ENCODE data around the gene CKAP2L.

CKAP2L gene

GRCh38 chr2:112800881-112801583 is 36.6 kb upstream of the CKAP2L start:
- no peaks in the 10 kb centered on the region for H3K36me3 ChIP-seq (ENCODE audit: insufficient read depth, low read length)
- H3K4me3 ChIP-seq (ENCODE audit: low read length, poor library complexity, severe bottlenecking), result no peak overlapping the region
- H3K4me2 ChIP-seq (ENCODE audit: low read depth, low read length, poor library complexity, severe bottlenecking), result no peak overlapping the region
- no peaks in the 10 kb centered on the region for H4K20me1 ChIP-seq (ENCODE audit: insufficient read depth, low read length, poor library complexity, severe bottlenecking)
- TF ChIP-seq EZH2phosphoT487 (IDR thresholded peaks at IDR 0.05; ENCODE audit: borderline replicate concordance), result no peak
- no peak for TF ChIP-seq CTCF (conservative IDR thresholded peaks at IDR 0.05; ENCODE audit: low read length)
- H3K9me2 ChIP-seq (replicated peaks; ENCODE audit: low read depth, low read length), result no peaks in the 10 kb centered on the region
- no peak overlapping the region for H2AFZ ChIP-seq (ENCODE audit: low read length)
- no peaks in the 10 kb centered on the region for H3K9me3 ChIP-seq (ENCODE audit: insufficient read depth, low read depth, low read length)
- no peaks in the 10 kb centered on the region for H3K27me3 ChIP-seq (ENCODE audit: insufficient read depth, low read length, poor library complexity, severe bottlenecking)
- no peaks in the 10 kb centered on the region for H3K4me1 ChIP-seq (ENCODE audit: insufficient read depth, low read length, poor library complexity, severe bottlenecking)
- H3F3A ChIP-seq (ENCODE audit: low read depth), result no peaks in the 10 kb centered on the region
- H3K79me2 ChIP-seq (ENCODE audit: insufficient read depth, low read length), result no peaks in the 10 kb centered on the region
- H3K9ac ChIP-seq (ENCODE audit: low read depth, low read length, poor library complexity, severe bottlenecking), result no peak overlapping the region

- H3K79me2 ChIP-seq (ENCODE audit: insufficient read depth, low read length), result no peaks in the 10 kb centered on the region
- no peaks in the 10 kb centered on the region for H3K27me3 ChIP-seq (ENCODE audit: insufficient read depth, low read length, poor library complexity, severe bottlenecking)
- H4K20me1 ChIP-seq (ENCODE audit: insufficient read depth, low read length, poor library complexity, severe bottlenecking), result no peaks in the 10 kb centered on the region
- no peaks in the 10 kb centered on the region for H3K36me3 ChIP-seq (ENCODE audit: insufficient read depth, low read length)
- H3K9ac ChIP-seq (ENCODE audit: low read depth, low read length, poor library complexity, severe bottlenecking), result no peak overlapping the region
- no peak overlapping the region for H3K4me2 ChIP-seq (ENCODE audit: low read depth, low read length, poor library complexity, severe bottlenecking)
- H3K4me1 ChIP-seq (ENCODE audit: insufficient read depth, low read length, poor library complexity, severe bottlenecking), result peaks cover under 1% of the 10 kb centered on the region
- no peaks in the 10 kb centered on the region for H3F3A ChIP-seq (ENCODE audit: low read depth)
- H2AFZ ChIP-seq (ENCODE audit: low read length), result no peak overlapping the region
- H3K9me3 ChIP-seq (ENCODE audit: insufficient read depth, low read depth, low read length), result no peaks in the 10 kb centered on the region
- no peaks in the 10 kb centered on the region for H3K9me2 ChIP-seq (replicated peaks; ENCODE audit: low read depth, low read length)
- no peak overlapping the region for H3K4me3 ChIP-seq (ENCODE audit: low read length, poor library complexity, severe bottlenecking)
- TF ChIP-seq EZH2phosphoT487 (IDR thresholded peaks at IDR 0.05; ENCODE audit: borderline replicate concordance) (no peak), CTCF (conservative IDR thresholded peaks at IDR 0.05; ENCODE audit: low read length) (no peak)
Measured at GRCh38 chr2:112798979-112799975, 34.9 kb upstream of the CKAP2L start.

- TF ChIP-seq CTCF (conservative IDR thresholded peaks at IDR 0.05; ENCODE audit: low read length) (no peak), EZH2phosphoT487 (IDR thresholded peaks at IDR 0.05; ENCODE audit: borderline replicate concordance) (no peak)
- no peaks in the 10 kb centered on the region for H3K79me2 ChIP-seq (ENCODE audit: insufficient read depth, low read length)
- H3K36me3 ChIP-seq (ENCODE audit: insufficient read depth, low read length), result no peaks in the 10 kb centered on the region
- H3K4me2 ChIP-seq (ENCODE audit: low read depth, low read length, poor library complexity, severe bottlenecking), result no peak overlapping the region
- peaks cover 2% of the 10 kb centered on the region for H3K4me1 ChIP-seq (ENCODE audit: insufficient read depth, low read length, poor library complexity, severe bottlenecking)
- H3K27me3 ChIP-seq (ENCODE audit: insufficient read depth, low read length, poor library complexity, severe bottlenecking), result no peaks in the 10 kb centered on the region
- H2AFZ ChIP-seq (ENCODE audit: low read length), result no peak overlapping the region
- H3K9me3 ChIP-seq (ENCODE audit: insufficient read depth, low read depth, low read length), result no peaks in the 10 kb centered on the region
- H4K20me1 ChIP-seq (ENCODE audit: insufficient read depth, low read length, poor library complexity, severe bottlenecking), result no peaks in the 10 kb centered on the region
- H3K9me2 ChIP-seq (replicated peaks; ENCODE audit: low read depth, low read length), result no peaks in the 10 kb centered on the region
- H3K9ac ChIP-seq (ENCODE audit: low read depth, low read length, poor library complexity, severe bottlenecking), result no peak overlapping the region
- no peaks in the 10 kb centered on the region for H3F3A ChIP-seq (ENCODE audit: low read depth)
- no peak overlapping the region for H3K4me3 ChIP-seq (ENCODE audit: low read length, poor library complexity, severe bottlenecking)
Measured at GRCh38 chr2:112796486-112796885, 32.1 kb upstream of the CKAP2L start.

All from Loucy (cell line).